DND-41 (cell line): ENCODE results near the gene PKD1.

Experiments
- ATAC-seq: fragments of 200-7000 bp; cut with Tn5 transposase; 3 replicates; pipeline ENCODE4 v1.9.1; 2021; ENCODE audit warnings: low read depth; ENCODE audit not compliant: insufficient read depth
- DNase-seq: peaks from one replicate; pipeline ENCODE4 v3.0.0-alpha.2; 2020
- H2AFZ ChIP-seq: 2 replicates; pipeline ENCODE4 v1.6.0; 2012; ENCODE audit warnings: low read depth, low read length
- H3K27ac ChIP-seq: 2 replicates; pipeline ENCODE4 v1.5.1; 2012; ENCODE audit warnings: low read length, inconsistent platforms
- H3K27me3 ChIP-seq: fragments of 200-600 bp; sonication (generic); 2 replicates; pipeline ENCODE4 v1.6.0; 2012; ENCODE audit warnings: low read length, mild to moderate bottlenecking, inconsistent platforms; ENCODE audit not compliant: insufficient read depth, poor library complexity
- H3K36me3 ChIP-seq: 2 replicates; pipeline ENCODE4 v1.5.1; 2012; ENCODE audit warnings: low read length, inconsistent platforms; ENCODE audit not compliant: insufficient read depth
- H3K4me1 ChIP-seq: 2 replicates; pipeline ENCODE4 v1.5.1; 2012; ENCODE audit warnings: mild to moderate bottlenecking, low read length; ENCODE audit not compliant: insufficient read depth
- H3K4me2 ChIP-seq: 2 replicates; pipeline ENCODE4 v1.6.0; 2012; ENCODE audit warnings: mild to moderate bottlenecking, moderate library complexity, low read length, inconsistent platforms; ENCODE audit not compliant: insufficient read depth
- H3K4me3 ChIP-seq, 2 experiments: fragments of 200-600 bp in 1 of 2; shearing (Covaris generic) in 1 of 2; 2 replicates each; pipeline ENCODE4 v1.5.1; 2012 to 2016; ENCODE audit warnings: inconsistent platforms in 2 of 2, low read length in 2 of 2, mild to moderate bottlenecking in 2 of 2, low read depth in 1 of 2, moderate library complexity in 1 of 2
- H3K79me2 ChIP-seq: 2 replicates; pipeline ENCODE4 v1.6.0; 2012; ENCODE audit warnings: low read length, inconsistent platforms; ENCODE audit not compliant: insufficient read depth
- H3K9ac ChIP-seq: 2 replicates; pipeline ENCODE4 v1.6.0; 2012; ENCODE audit warnings: low read depth, mild to moderate bottlenecking, inconsistent platforms, low read length, moderate library complexity
- H3K9me3 ChIP-seq: 2 replicates; pipeline ENCODE4 v1.5.1; 2012; ENCODE audit warnings: low read length, moderate library complexity, mild to moderate bottlenecking, inconsistent platforms; ENCODE audit not compliant: insufficient read depth, severe bottlenecking
- H4K20me1 ChIP-seq: 2 replicates; pipeline ENCODE4 v1.6.0; 2012; ENCODE audit warnings: low read length; ENCODE audit not compliant: insufficient read depth
- EZH2 ChIP-seq: IDR thresholded peaks from 3 replicates; pipeline ENCODE4 v1.6.1; 2012; ENCODE audit warnings: borderline replicate concordance, low read depth, mild to moderate bottlenecking, moderate library complexity, low read length, inconsistent platforms; ENCODE audit not compliant: severe bottlenecking
- TF ChIP-seq, protein P1 (sequence below): IDR thresholded peaks from 2 replicates; pipeline ENCODE4 v1.5.1; 2012; ENCODE audit warnings: borderline replicate concordance, low read length, moderate library complexity, mild to moderate bottlenecking; ENCODE audit not compliant: poor library complexity, severe bottlenecking; ENCODE audit errors: extremely low read depth

PKD1 gene

DNA sequence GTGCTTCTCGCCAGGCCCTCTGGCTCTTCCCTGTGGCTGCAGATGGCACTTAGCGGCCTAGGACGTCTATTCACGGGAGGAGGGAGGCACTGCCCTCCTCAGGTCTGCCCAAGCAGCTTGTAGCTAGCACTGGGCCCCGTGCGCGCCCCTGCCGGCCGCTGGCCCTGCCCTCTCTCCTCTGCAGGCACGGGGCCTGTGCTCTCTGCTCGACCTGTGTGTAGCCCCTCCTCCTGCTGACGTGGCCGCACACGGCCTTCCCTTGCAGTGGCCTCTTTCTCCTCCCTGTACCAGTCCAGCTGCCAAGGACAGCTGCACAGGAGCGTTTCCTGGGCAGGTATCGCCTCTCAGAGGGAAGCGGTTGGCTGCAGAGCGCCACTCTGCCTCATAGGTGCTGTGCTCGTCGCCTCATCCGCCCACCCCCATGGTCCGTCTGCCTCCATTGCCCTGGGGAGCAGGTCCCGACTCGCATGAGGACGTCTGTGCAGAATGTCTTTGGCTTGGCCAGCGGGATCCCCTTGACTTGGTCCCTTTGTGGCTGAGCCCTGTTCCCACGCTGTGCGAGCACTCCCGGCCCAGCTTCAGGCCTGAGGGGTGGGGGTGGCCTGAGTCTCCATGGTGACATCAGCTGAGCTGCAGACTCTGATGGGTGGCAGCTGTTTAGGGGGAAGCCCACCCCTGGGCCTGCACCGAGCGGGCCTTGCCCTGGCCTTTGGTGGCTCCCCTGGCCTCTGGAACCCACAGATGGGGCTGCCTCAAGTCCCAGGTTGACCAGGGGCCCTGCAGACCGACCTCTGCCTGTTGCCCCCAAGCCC lies 53.3 kb downstream of the PKD1 start:
- H4K20me1 ChIP-seq: peaks cover 13% of the 10 kb centered on the region
- H3K27ac ChIP-seq: no peak overlapping the region
- no peaks in the 10 kb centered on the region for H3K4me1 ChIP-seq
- no peak overlapping the region for H3K4me2 ChIP-seq
- ATAC-seq (no peak), DNase-seq (no peak)
- H3K9me3 ChIP-seq: no peaks in the 10 kb centered on the region
- no peak overlapping the region for H3K4me3 ChIP-seq
- no peaks in the 10 kb centered on the region for H3K27me3 ChIP-seq
- no peak overlapping the region for H3K9ac ChIP-seq
- H2AFZ ChIP-seq: no peak overlapping the region
- peaks cover 86% of the 10 kb centered on the region for H3K36me3 ChIP-seq
- TF ChIP-seq, protein P1, sequence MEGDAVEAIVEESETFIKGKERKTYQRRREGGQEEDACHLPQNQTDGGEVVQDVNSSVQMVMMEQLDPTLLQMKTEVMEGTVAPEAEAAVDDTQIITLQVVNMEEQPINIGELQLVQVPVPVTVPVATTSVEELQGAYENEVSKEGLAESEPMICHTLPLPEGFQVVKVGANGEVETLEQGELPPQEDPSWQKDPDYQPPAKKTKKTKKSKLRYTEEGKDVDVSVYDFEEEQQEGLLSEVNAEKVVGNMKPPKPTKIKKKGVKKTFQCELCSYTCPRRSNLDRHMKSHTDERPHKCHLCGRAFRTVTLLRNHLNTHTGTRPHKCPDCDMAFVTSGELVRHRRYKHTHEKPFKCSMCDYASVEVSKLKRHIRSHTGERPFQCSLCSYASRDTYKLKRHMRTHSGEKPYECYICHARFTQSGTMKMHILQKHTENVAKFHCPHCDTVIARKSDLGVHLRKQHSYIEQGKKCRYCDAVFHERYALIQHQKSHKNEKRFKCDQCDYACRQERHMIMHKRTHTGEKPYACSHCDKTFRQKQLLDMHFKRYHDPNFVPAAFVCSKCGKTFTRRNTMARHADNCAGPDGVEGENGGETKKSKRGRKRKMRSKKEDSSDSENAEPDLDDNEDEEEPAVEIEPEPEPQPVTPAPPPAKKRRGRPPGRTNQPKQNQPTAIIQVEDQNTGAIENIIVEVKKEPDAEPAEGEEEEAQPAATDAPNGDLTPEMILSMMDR: no peak
- no peak for TF ChIP-seq EZH2
- H3K79me2 ChIP-seq: no peaks in the 10 kb centered on the region

DNA sequence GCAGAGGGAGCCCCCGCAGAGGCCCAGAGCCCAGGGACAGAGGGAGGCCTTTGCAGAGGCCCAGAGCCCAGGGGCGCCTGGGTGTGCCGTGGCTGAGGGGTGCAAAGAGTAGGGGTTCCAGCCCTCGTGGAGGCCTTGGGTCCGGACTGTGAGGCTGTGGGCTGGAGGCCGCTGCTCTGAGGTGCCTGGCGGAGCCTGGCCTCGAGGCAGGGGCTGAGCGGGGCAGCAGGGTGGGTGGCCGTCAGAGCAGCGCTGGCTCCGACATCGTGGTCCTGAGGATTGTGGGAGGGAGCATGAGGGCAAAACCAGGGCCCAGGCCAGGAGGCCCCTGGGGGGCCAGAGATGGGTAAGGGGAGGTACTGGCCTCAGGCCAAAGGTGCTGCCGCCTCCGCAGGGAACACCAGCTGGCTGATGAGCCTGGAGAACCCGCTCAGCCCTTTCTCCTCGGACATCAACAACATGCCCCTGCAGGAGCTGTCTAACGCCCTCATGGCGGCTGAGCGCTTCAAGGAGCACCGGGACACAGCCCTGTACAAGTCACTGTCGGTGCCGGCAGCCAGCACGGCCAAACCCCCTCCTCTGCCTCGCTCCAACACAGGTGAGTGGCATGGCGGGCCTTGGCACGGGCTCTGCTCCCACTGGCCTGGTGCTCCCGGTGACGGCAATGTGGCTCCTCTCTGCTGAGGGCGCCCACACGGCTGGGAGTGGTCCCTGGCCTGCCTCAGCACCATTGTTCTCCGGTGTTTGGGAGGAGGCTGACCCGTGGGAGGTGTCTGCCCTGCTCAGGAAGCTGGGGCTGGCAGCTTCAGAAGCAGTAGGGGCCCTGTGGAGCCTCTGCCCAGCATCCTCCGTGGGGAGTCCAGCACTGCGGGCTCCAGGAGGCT lies 54.3 kb downstream of the PKD1 start:
- no peak overlapping the region for H3K4me2 ChIP-seq
- H3K9ac ChIP-seq: no peak overlapping the region
- peaks cover 85% of the 10 kb centered on the region for H3K36me3 ChIP-seq
- H4K20me1 ChIP-seq: peaks cover 7% of the 10 kb centered on the region
- H3K27me3 ChIP-seq: no peaks in the 10 kb centered on the region
- no peak overlapping the region for H3K27ac ChIP-seq
- H2AFZ ChIP-seq: no peak overlapping the region
- no peaks in the 10 kb centered on the region for H3K9me3 ChIP-seq
- no peaks in the 10 kb centered on the region for H3K79me2 ChIP-seq
- no peak for DNase-seq
- no peak overlapping the region for H3K4me3 ChIP-seq
- H3K4me1 ChIP-seq: no peaks in the 10 kb centered on the region
- ATAC-seq: no peak
- TF ChIP-seq, protein P1: no peak
- no peak for TF ChIP-seq EZH2

DNA sequence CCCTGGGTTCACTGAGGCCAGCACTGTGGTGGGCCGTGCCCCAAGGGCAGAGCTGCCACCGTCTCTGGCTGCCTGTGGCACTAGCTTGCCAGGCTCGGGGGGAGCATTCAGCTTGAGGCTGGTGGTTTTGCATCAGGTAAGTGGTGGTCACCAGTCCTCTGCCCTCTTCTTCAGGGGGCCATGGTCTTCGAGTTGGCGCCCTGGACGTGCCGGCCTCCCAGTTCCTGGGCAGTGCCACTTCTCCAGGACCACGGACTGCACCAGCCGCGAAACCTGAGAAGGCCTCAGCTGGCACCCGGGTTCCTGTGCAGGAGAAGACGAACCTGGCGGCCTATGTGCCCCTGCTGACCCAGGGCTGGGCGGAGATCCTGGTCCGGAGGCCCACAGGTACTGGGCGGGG lies 55.7 kb downstream of the PKD1 start:
- peaks cover 81% of the 10 kb centered on the region for H3K36me3 ChIP-seq
- no peaks in the 10 kb centered on the region for H3K79me2 ChIP-seq
- H2AFZ ChIP-seq: no peak overlapping the region
- DNase-seq (no peak), ATAC-seq (no peak)
- peaks cover 3% of the 10 kb centered on the region; the same call in 1 of the 2 replicates for H4K20me1 ChIP-seq
- no peak overlapping the region for H3K9ac ChIP-seq
- H3K27ac ChIP-seq: no peak overlapping the region
- no peaks in the 10 kb centered on the region for H3K4me1 ChIP-seq
- no peaks in the 10 kb centered on the region for H3K9me3 ChIP-seq
- no peak overlapping the region for H3K4me3 ChIP-seq
- no peak for TF ChIP-seq EZH2
- TF ChIP-seq, protein P1: no peak
- H3K4me2 ChIP-seq: no peak overlapping the region
- H3K27me3 ChIP-seq: no peaks in the 10 kb centered on the region
